Activated T-helper 1 cell treated with anti-CD3 and anti-CD28 coated beads, Interleukin-12 subunit alpha, Interleukin-12 subunit beta, Interleukin-2, Interleukin-4 antibody, amounts not matched to agents 30 ng/mL and 10 ng/mL and 1 ng/mL, durations not matched to agents 14 hours and 24 hours and 36 hours (primary cell): ENCODE results near the gene HMX1. TPM values are rescaled to one million over a fixed set of nuclear protein-coding genes. Genes with fewer than 3 reads are reported as not detected.

Source experiments
- DNase-seq: peaks from one replicate; pipeline ENCODE4 v3.0.0; 2021; ENCODE audit warnings: low spot score
- H3K27ac Mint-ChIP-seq: one replicate; pipeline ENCODE4 v1.8.0; 2021; ENCODE audit warnings: mild to moderate bottlenecking, mixed read lengths
- H3K27me3 Mint-ChIP-seq: one replicate; pipeline ENCODE4 v1.8.0; 2022; ENCODE audit warnings: mild to moderate bottlenecking, moderate library complexity, mixed read lengths; ENCODE audit not compliant: insufficient read depth
- H3K36me3 Mint-ChIP-seq: one replicate; pipeline ENCODE4 v1.8.0; 2021; ENCODE audit warnings: low read depth, mixed read lengths
- H3K4me1 Mint-ChIP-seq: one replicate; pipeline ENCODE4 v1.8.0; 2021; ENCODE audit warnings: low read depth, mixed read lengths
- H3K4me3 Mint-ChIP-seq: one replicate; pipeline ENCODE4 v1.8.0; 2021; ENCODE audit warnings: mild to moderate bottlenecking, moderate library complexity, mixed read lengths
- H3K9me3 Mint-ChIP-seq: one replicate; pipeline ENCODE4 v1.8.0; 2021; ENCODE audit warnings: mixed read lengths
- intact Hi-C: fragments of 100-400 bp; cut with micrococcal nuclease; formaldehyde crosslinking; loops from one replicate; pipeline ENCODE4 v1.15.1; 2024
- total RNA-seq: library from RNA; stranded (reverse); gene quantifications from 2 replicates; pipeline ENCODE4 v1.2.3, GENCODE V29; 2022

The HMX1 gene
- total RNA-seq, 1 donor from 2014 or later, result not detected

- intact Hi-C loops, result no loop called here
- H3K27ac Mint-ChIP-seq, result no peak overlapping the region
- no peaks in the 10 kb centered on the region for H3K36me3 Mint-ChIP-seq
- no peak for DNase-seq
- H3K4me3 Mint-ChIP-seq, result no peak overlapping the region
- H3K9me3 Mint-ChIP-seq, result no peaks in the 10 kb centered on the region
- H3K27me3 Mint-ChIP-seq, result peaks cover 49% of the 10 kb centered on the region
- no peaks in the 10 kb centered on the region for H3K4me1 Mint-ChIP-seq
These were observed 4.6 kb downstream of the HMX1 start for GRCh38 chr4:8866828-8867623.

DNA sequence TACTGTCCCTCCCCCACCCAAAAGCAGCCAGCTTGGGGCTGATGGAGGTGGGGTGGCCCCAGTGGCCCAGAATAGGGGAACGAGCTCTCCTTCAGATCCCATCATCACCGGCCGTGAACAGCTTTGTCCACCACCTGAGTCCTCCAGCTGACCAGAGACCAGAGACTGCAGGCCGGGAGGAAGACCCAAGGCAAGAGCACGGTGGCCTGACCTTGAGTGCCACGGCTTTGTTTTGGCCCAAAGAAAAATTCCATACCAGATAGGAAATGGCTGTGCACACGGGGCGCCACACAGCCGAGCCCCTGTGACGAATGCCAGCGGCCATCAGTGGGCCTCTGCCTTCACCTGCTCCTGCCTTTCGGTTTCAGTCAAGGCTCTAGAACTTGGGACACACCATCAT is 5.2 kb downstream of the HMX1 start:
- no peaks in the 10 kb centered on the region for H3K36me3 Mint-ChIP-seq
- intact Hi-C loops, result no loop called here
- H3K4me3 Mint-ChIP-seq, result no peak overlapping the region
- H3K9me3 Mint-ChIP-seq, result no peaks in the 10 kb centered on the region
- DNase-seq, result no peak
- H3K27ac Mint-ChIP-seq, result no peak overlapping the region
- H3K4me1 Mint-ChIP-seq, result no peaks in the 10 kb centered on the region
- H3K27me3 Mint-ChIP-seq, result peaks cover 50% of the 10 kb centered on the region

DNA sequence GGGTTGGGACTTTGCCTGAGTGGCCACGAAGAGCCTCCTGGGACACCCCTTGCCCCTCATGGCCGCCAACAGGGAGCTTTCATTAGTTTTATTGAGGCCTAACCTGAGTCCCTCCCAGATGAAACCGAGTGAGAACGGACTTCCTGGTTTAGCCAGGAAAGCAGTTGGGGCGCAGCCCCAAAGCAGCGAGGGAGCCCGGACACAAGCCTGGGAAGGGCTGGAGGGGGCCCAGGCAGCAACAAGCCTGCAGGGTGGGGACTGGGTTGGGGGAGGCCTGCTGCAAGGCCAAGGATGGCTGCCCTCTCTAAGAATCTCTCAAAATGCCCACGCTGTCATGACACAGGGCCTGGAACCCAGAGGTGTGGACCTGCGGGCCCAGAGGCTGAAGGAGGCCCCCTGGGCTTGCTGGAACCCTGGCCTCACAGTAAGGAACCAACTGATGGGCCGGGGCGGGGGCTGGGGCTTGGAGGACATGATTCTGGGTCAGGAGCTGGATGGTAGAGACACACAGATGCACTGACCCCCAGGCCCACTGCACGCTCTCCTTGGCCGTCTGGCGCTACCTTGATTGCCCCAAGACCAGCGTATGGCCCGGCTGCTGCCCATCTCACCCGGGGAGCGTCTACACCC is 5.8 kb downstream of the HMX1 start:
- no peak overlapping the region for H3K27ac Mint-ChIP-seq
- H3K27me3 Mint-ChIP-seq, result peaks cover 51% of the 10 kb centered on the region
- H3K4me1 Mint-ChIP-seq, result no peaks in the 10 kb centered on the region
- DNase-seq, result no peak
- intact Hi-C loops, result no loop called here
- H3K36me3 Mint-ChIP-seq, result no peaks in the 10 kb centered on the region
- H3K4me3 Mint-ChIP-seq, result no peak overlapping the region
- H3K9me3 Mint-ChIP-seq, result no peaks in the 10 kb centered on the region

- Mint-ChIP-seq H3K27me3 (peaks cover 51% of the 10 kb centered on the region), H3K4me1 (no peaks in the 10 kb centered on the region), H3K36me3 (no peaks in the 10 kb centered on the region), H3K4me3 (no peak overlapping the region), H3K27ac (no peak overlapping the region), H3K9me3 (no peaks in the 10 kb centered on the region)
- no peak for DNase-seq
- intact Hi-C loops, result no loop called here
These were observed 6.5 kb downstream of the HMX1 start for GRCh38 chr4:8864912-8865680.

GRCh38 chr4:8863686-8864682 is 7.7 kb downstream of the HMX1 start:
- intact Hi-C loops, result no loop called here
- Mint-ChIP-seq H3K27me3 (peaks cover 57% of the 10 kb centered on the region), H3K27ac (no peak overlapping the region), H3K36me3 (no peaks in the 10 kb centered on the region), H3K4me3 (no peak overlapping the region), H3K9me3 (no peaks in the 10 kb centered on the region), H3K4me1 (no peaks in the 10 kb centered on the region)
- no peak for DNase-seq

- Mint-ChIP-seq H3K36me3 (no peaks in the 10 kb centered on the region), H3K27ac (no peak overlapping the region), H3K27me3 (peaks cover 53% of the 10 kb centered on the region), H3K4me1 (no peaks in the 10 kb centered on the region), H3K4me3 (no peak overlapping the region), H3K9me3 (no peaks in the 10 kb centered on the region)
- intact Hi-C loops, result no loop called here
- no peak for DNase-seq
These were observed 8.6 kb downstream of the HMX1 start for GRCh38 chr4:8862800-8863685.

DNA sequence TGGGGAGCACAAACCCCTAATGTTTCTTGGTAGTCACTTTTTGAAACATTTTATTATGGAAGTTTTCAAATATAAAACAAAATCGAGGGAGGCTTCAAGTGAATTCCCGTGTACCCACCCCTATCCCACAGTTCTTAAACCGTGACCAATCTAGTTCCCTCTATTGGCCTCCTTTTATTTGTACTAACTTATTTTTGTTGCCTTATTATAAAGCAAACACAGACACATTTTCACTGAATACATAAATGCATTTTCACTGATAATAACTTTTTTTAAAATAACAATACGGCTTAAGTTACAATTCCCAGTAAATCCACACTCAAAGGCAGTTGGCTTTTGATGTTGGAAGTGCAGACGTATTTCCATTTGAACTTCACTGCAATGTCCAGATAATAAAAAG is 9.3 kb downstream of the HMX1 start:
- no peaks in the 10 kb centered on the region for H3K9me3 Mint-ChIP-seq
- no peak overlapping the region for H3K27ac Mint-ChIP-seq
- no peaks in the 10 kb centered on the region for H3K4me1 Mint-ChIP-seq
- intact Hi-C loops, result no loop called here
- peaks cover 58% of the 10 kb centered on the region for H3K27me3 Mint-ChIP-seq
- no peaks in the 10 kb centered on the region for H3K36me3 Mint-ChIP-seq
- no peak for DNase-seq
- H3K4me3 Mint-ChIP-seq, result no peak overlapping the region

DNA sequence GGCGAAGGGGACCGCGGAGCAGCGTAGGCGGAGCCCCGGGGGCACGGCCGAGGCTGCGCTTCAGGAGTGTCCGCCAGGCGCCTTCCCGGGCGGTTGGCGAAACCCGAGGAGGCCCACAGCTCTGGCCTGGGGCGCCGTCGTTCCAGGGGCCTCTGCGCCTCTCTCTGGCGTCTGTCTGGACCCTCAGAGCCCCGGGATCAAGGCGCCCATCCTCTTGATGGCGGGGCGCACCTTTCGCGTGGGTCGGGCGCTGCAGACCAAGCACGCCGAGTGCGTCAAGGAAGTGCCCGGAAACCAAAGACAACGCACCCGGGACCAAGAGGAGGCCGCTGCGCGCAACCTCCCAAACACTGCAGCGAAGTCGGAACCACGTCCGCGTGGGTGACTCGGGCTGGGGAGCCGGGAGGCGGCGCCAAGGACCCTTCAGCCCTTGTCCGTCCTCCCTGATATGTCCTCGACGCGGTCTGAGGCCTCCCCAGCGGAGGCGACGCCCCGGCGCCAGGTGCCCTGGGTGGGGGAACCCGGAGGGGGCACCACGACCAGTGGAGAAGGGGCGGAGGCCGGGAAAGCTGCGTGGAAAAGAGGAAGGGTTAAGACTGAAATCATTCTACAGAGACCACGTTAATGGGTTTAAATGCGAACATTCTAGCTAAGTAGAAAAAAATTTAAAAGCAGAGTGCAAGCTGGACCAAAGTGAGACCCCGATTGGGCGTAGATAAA is 9.9 kb downstream of the HMX1 start:
- intact Hi-C loops, result no loop called here
- Mint-ChIP-seq H3K9me3 (no peaks in the 10 kb centered on the region), H3K4me3 (no peak overlapping the region), H3K27ac (no peak overlapping the region), H3K4me1 (no peaks in the 10 kb centered on the region), H3K36me3 (no peaks in the 10 kb centered on the region), H3K27me3 (peaks cover 56% of the 10 kb centered on the region)
- no peak for DNase-seq

DNA sequence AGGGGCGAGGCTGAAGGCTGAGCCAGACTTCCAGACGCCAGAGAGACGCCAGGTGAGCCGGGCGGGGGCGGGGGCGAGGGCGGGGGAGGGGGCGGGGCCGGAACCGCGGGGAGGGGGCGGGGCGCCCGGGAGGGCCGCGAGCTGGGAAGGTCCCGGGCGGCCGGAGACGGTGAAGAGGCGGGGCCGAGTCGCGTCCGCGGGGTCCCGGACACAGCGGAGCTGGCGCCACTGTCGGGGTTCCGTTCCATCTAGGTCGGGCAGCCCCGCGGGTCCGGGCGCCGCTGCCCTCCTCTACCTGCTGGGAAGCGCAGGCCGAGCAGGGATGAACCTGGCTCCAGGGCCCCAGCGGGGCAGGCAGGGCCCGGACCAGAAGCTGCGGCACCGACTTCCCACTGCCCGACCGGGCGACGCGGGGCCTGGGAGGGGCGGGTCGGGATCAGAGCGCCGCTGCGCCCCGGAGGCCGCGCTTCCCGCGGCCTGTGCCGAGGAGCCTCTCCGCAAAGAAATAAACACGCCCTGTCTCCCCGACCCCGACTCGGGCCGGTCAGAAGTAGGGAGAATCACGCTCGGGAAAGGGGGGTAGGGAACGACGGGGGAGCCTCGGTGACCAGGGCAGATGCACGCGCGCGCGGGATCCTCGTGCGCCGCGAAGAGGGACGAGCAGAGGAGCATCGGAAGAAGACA is 10.6 kb downstream of the HMX1 start:
- Mint-ChIP-seq H3K9me3 (no peaks in the 10 kb centered on the region), H3K4me3 (no peak overlapping the region), H3K27ac (no peak overlapping the region), H3K4me1 (no peaks in the 10 kb centered on the region), H3K27me3 (peaks cover 56% of the 10 kb centered on the region), H3K36me3 (no peaks in the 10 kb centered on the region)
- intact Hi-C loops, result no loop called here
- DNase-seq, result no peak

DNA sequence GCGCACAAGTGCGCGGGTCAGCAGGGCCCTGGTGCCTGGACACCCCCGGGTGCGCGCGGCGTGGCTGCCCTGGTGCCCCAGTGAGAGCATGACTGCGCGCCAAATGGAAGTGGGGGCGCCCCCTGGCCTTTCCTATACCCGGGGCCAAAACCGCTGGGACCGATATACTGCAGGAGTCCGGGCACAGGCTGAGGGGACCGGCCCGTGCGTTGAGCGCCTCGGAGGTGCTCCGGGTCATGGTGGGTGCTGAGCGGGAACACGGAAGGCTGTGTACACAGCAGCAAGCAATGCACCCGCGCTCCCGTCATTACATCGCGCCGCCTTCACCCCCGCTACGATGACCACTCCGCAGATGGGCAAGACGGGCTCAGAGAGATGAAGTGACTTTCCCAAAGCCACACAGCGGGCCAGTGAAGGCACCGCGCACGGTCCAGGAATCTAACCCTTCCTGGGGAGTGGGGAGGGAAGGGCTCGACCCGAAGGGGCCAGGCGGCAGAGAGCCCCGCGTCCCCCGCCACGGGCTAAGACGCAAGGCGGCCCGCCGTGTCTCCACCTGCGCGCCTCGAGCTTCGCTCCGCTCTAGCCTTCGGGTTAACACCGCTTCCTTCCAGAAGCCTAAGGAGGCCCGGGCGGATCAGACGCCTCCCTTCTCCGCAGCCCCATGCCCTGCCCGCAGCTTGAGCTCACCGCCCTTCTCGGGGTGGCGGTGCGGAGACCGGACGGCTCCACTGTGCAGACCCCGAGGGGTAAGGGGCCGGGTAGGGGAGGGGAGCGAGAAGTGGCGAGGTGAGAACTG is 11.3 kb downstream of the HMX1 start:
- no peak overlapping the region for H3K4me3 Mint-ChIP-seq
- intact Hi-C loops, result no loop called here
- no peaks in the 10 kb centered on the region for H3K36me3 Mint-ChIP-seq

More for the DNA sequence above, 11.3 kb downstream of the HMX1 start:
- Mint-ChIP-seq H3K9me3 (no peaks in the 10 kb centered on the region), H3K4me1 (no peaks in the 10 kb centered on the region), H3K27me3 (peaks cover 60% of the 10 kb centered on the region), H3K27ac (no peak overlapping the region)
- no peak for DNase-seq
